ENCODE data around the gene USP32.

DNA sequence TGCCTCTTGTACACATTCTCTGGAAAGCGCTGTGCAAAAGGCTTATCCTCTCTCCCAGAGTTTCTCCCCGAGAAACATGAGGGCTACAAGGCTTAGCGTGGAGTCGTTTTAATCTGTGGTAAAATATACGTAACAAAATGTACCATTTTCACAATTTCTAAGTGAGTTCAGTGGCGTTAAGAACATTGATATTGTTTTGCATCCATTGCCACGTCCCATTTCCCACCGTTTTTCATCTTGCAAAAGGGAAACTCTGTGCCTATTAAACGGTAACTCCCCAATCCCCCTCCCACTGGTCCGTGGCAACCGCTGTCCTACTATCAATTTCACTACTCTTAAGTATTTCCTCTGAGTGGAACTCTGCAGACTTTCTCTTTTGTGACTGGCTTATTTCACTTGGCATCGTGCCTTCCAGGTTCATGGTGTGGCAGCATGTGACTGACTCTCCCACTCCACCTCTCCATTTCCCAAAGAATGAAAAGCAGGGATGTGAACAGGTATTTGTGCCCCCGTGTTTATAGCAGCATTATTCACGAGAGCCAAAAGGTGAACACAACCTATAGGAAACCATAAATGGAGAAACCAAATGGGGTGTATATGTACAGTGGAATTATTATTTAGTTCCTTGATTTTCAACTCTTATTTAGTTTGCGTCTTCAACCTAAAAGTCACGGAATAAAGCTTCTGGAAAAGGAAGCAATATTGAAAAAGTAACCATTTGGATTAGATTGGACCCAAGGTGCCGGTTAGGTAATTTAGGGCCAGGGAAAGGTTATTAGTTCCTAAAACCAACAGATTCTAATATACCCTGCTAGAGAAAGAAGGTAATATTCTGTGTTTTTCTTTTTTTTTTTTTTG, 1.1 kb upstream of the USP32 start:
- TF ChIP-seq ATF7 (IDR thresholded peaks at IDR 0.05; ENCODE audit: low read depth) (no peak), NR2C1 (IDR thresholded peaks at IDR 0.05) (no peak), MYC (IDR thresholded peaks at IDR 0.05; ENCODE audit: insufficient read depth, insufficient read length, insufficient replicate concordance, low read length, severe bottlenecking) (no peak), NFIC (IDR thresholded peaks at IDR 0.05; ENCODE audit: low read depth, low read length) (0 out of 2 replicates have a peak, but pooled peaks have one; percentile 49)
- TF ChIP-seq, protein P1, sequence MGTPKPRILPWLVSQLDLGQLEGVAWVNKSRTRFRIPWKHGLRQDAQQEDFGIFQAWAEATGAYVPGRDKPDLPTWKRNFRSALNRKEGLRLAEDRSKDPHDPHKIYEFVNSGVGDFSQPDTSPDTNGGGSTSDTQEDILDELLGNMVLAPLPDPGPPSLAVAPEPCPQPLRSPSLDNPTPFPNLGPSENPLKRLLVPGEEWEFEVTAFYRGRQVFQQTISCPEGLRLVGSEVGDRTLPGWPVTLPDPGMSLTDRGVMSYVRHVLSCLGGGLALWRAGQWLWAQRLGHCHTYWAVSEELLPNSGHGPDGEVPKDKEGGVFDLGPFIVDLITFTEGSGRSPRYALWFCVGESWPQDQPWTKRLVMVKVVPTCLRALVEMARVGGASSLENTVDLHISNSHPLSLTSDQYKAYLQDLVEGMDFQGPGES (IDR thresholded peaks at IDR 0.05) = no peak
- TF ChIP-seq, protein P2, sequence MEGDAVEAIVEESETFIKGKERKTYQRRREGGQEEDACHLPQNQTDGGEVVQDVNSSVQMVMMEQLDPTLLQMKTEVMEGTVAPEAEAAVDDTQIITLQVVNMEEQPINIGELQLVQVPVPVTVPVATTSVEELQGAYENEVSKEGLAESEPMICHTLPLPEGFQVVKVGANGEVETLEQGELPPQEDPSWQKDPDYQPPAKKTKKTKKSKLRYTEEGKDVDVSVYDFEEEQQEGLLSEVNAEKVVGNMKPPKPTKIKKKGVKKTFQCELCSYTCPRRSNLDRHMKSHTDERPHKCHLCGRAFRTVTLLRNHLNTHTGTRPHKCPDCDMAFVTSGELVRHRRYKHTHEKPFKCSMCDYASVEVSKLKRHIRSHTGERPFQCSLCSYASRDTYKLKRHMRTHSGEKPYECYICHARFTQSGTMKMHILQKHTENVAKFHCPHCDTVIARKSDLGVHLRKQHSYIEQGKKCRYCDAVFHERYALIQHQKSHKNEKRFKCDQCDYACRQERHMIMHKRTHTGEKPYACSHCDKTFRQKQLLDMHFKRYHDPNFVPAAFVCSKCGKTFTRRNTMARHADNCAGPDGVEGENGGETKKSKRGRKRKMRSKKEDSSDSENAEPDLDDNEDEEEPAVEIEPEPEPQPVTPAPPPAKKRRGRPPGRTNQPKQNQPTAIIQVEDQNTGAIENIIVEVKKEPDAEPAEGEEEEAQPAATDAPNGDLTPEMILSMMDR (IDR thresholded peaks at IDR 0.05 in 2 of 3, conservative IDR thresholded peaks at IDR 0.05 in 1 of 3; ENCODE audit: control insufficient read depth in 2 of 3, extremely low read depth in 1 of 3, insufficient read depth in 1 of 3, low read depth in 3 of 3, low read length in 3 of 3) = no peak
- TF ChIP-seq, protein P3, sequence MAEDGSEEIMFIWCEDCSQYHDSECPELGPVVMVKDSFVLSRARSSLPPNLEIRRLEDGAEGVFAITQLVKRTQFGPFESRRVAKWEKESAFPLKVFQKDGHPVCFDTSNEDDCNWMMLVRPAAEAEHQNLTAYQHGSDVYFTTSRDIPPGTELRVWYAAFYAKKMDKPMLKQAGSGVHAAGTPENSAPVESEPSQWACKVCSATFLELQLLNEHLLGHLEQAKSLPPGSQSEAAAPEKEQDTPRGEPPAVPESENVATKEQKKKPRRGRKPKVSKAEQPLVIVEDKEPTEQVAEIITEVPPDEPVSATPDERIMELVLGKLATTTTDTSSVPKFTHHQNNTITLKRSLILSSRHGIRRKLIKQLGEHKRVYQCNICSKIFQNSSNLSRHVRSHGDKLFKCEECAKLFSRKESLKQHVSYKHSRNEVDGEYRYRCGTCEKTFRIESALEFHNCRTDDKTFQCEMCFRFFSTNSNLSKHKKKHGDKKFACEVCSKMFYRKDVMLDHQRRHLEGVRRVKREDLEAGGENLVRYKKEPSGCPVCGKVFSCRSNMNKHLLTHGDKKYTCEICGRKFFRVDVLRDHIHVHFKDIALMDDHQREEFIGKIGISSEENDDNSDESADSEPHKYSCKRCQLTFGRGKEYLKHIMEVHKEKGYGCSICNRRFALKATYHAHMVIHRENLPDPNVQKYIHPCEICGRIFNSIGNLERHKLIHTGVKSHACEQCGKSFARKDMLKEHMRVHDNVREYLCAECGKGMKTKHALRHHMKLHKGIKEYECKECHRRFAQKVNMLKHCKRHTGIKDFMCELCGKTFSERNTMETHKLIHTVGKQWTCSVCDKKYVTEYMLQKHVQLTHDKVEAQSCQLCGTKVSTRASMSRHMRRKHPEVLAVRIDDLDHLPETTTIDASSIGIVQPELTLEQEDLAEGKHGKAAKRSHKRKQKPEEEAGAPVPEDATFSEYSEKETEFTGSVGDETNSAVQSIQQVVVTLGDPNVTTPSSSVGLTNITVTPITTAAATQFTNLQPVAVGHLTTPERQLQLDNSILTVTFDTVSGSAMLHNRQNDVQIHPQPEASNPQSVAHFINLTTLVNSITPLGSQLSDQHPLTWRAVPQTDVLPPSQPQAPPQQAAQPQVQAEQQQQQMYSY (CRISPR knock-in tag; IDR thresholded peaks at IDR 0.05) = no peak

All from GM12878 (cell line).